Measurements from ENCODE around the gene NUDC.
"Not testable (repeated sequence)": the region's sequence is repeated elsewhere in the genome, so short reads cannot be mapped to it uniquely, and the experiment has no call there.

The NUDC gene

GRCh38 chr1:26936823-26937222 lies 15.3 kb downstream of the NUDC start:
- no peak overlapping the region for H3K4me3 Mint-ChIP-seq
- H3K36me3 Mint-ChIP-seq, result peaks cover 94% of the 10 kb centered on the region
- ATAC-seq (no peak), DNase-seq (ENCODE audit: low spot score in 2 of 2) (no peak)
- no peak overlapping the region for H3K27ac Mint-ChIP-seq
- no peaks in the 10 kb centered on the region for H3K4me1 Mint-ChIP-seq
- no peaks in the 10 kb centered on the region for H3K9me3 Mint-ChIP-seq

GRCh38 chr1:26938004-26938658 lies 16.6 kb downstream of the NUDC start:
- Mint-ChIP-seq H3K27ac (peak overlapping the region; percentile 79), H3K4me3 (no peak overlapping the region), H3K36me3 (peaks cover 94% of the 10 kb centered on the region), H3K4me1 (no peaks in the 10 kb centered on the region), H3K9me3 (no peaks in the 10 kb centered on the region)
- DNase-seq (ENCODE audit: low spot score in 2 of 2) (no peak), ATAC-seq (no peak)

- H3K27ac Mint-ChIP-seq, result peak overlapping the region; percentile 79
- no peak overlapping the region for H3K4me3 Mint-ChIP-seq
- ATAC-seq, result no peak
- no peaks in the 10 kb centered on the region for H3K9me3 Mint-ChIP-seq
- DNase-seq (ENCODE audit: low spot score in 2 of 2), result no peak
- peaks cover 94% of the 10 kb centered on the region for H3K36me3 Mint-ChIP-seq
- no peaks in the 10 kb centered on the region for H3K4me1 Mint-ChIP-seq
Measured at GRCh38 chr1:26938659-26939025, 17.1 kb downstream of the NUDC start.

- ATAC-seq (no peak), DNase-seq (ENCODE audit: low spot score in 2 of 2) (no peak)
- Mint-ChIP-seq H3K4me3 (no peak overlapping the region), H3K27ac (no peak overlapping the region), H3K9me3 (no peaks in the 10 kb centered on the region), H3K36me3 (peaks cover 96% of the 10 kb centered on the region), H3K4me1 (no peaks in the 10 kb centered on the region)
Measured at GRCh38 chr1:26941311-26941710, 19.8 kb downstream of the NUDC start.

- Mint-ChIP-seq H3K36me3 (peaks cover 97% of the 10 kb centered on the region), H3K4me3 (no peak overlapping the region), H3K4me1 (no peaks in the 10 kb centered on the region), H3K27ac (peak overlapping the region; percentile 89), H3K9me3 (no peaks in the 10 kb centered on the region)
- DNase-seq (ENCODE audit: low spot score in 2 of 2) (no peak), ATAC-seq (no peak)
Measured at GRCh38 chr1:26942656-26943055, 21.1 kb downstream of the NUDC start.

GRCh38 chr1:26945138-26945537 lies 23.6 kb downstream of the NUDC start:
- Mint-ChIP-seq H3K9me3 (no peaks in the 10 kb centered on the region), H3K36me3 (peaks cover 84% of the 10 kb centered on the region), H3K4me3 (no peak overlapping the region), H3K27ac (peak overlapping the region; percentile 26), H3K4me1 (no peaks in the 10 kb centered on the region)
- ATAC-seq, result no peak
- DNase-seq (ENCODE audit: low spot score in 2 of 2), result no peak

- peak overlapping the region; percentile 26 for H3K27ac Mint-ChIP-seq
- no peak for ATAC-seq
- DNase-seq (ENCODE audit: low spot score in 2 of 2), result no peak
- H3K9me3 Mint-ChIP-seq, result no peaks in the 10 kb centered on the region
- H3K36me3 Mint-ChIP-seq, result peaks cover 78% of the 10 kb centered on the region
- H3K4me3 Mint-ChIP-seq, result no peak overlapping the region
- no peaks in the 10 kb centered on the region for H3K4me1 Mint-ChIP-seq
Measured at GRCh38 chr1:26945728-26946127, 24.2 kb downstream of the NUDC start.

GRCh38 chr1:26946270-26946669 lies 24.7 kb downstream of the NUDC start:
- no peaks in the 10 kb centered on the region for H3K9me3 Mint-ChIP-seq
- H3K4me1 Mint-ChIP-seq, result no peaks in the 10 kb centered on the region
- H3K36me3 Mint-ChIP-seq, result peaks cover 73% of the 10 kb centered on the region
- ATAC-seq (no peak), DNase-seq (ENCODE audit: low spot score in 2 of 2) (no peak)
- peak overlapping the region; percentile 40 for H3K27ac Mint-ChIP-seq
- no peak overlapping the region for H3K4me3 Mint-ChIP-seq

- H3K27ac Mint-ChIP-seq; DNase-seq (ENCODE audit: low spot score in 2 of 2); ATAC-seq; H3K4me1 Mint-ChIP-seq; H3K4me3 Mint-ChIP-seq; H3K9me3 Mint-ChIP-seq: not testable (repeated sequence)
- H3K36me3 Mint-ChIP-seq, result peaks cover 49% of the 10 kb centered on the region
Measured at GRCh38 chr1:26948725-26949057, 27.1 kb downstream of the NUDC start.

- Mint-ChIP-seq H3K36me3 (peaks cover 42% of the 10 kb centered on the region), H3K4me3 (no peak overlapping the region), H3K27ac (no peak overlapping the region), H3K4me1 (no peaks in the 10 kb centered on the region), H3K9me3 (no peaks in the 10 kb centered on the region)
- no peak for ATAC-seq
- no peak for DNase-seq (ENCODE audit: low spot score in 2 of 2)
Measured at GRCh38 chr1:26949266-26949925, 27.9 kb downstream of the NUDC start.

- H3K36me3 Mint-ChIP-seq, result peaks cover 37% of the 10 kb centered on the region
- no peak overlapping the region for H3K4me3 Mint-ChIP-seq
- DNase-seq (ENCODE audit: low spot score in 2 of 2) (no peak), ATAC-seq (no peak)
- no peaks in the 10 kb centered on the region for H3K9me3 Mint-ChIP-seq
- no peak overlapping the region for H3K27ac Mint-ChIP-seq
- H3K4me1 Mint-ChIP-seq, result no peaks in the 10 kb centered on the region
Measured at GRCh38 chr1:26949926-26950319, 28.4 kb downstream of the NUDC start.

GRCh38 chr1:26950602-26951001 lies 29.1 kb downstream of the NUDC start:
- Mint-ChIP-seq H3K9me3 (no peaks in the 10 kb centered on the region), H3K36me3 (peaks cover 30% of the 10 kb centered on the region), H3K4me3 (no peak overlapping the region), H3K4me1 (no peaks in the 10 kb centered on the region), H3K27ac (no peak overlapping the region)
- ATAC-seq (no peak), DNase-seq (ENCODE audit: low spot score in 2 of 2) (no peak)

GRCh38 chr1:26951216-26951615 lies 29.7 kb downstream of the NUDC start:
- no peaks in the 10 kb centered on the region for H3K4me1 Mint-ChIP-seq
- no peak overlapping the region for H3K27ac Mint-ChIP-seq
- no peak overlapping the region for H3K4me3 Mint-ChIP-seq
- DNase-seq (ENCODE audit: low spot score in 2 of 2) (no peak), ATAC-seq (no peak)
- no peaks in the 10 kb centered on the region for H3K9me3 Mint-ChIP-seq
- peaks cover 24% of the 10 kb centered on the region for H3K36me3 Mint-ChIP-seq

- H3K4me3 Mint-ChIP-seq, result no peak overlapping the region
- no peak overlapping the region for H3K27ac Mint-ChIP-seq
- ATAC-seq (no peak), DNase-seq (ENCODE audit: low spot score in 2 of 2) (no peak)
- peaks cover 16% of the 10 kb centered on the region for H3K36me3 Mint-ChIP-seq
- no peaks in the 10 kb centered on the region for H3K4me1 Mint-ChIP-seq
- H3K9me3 Mint-ChIP-seq, result no peaks in the 10 kb centered on the region
Measured at GRCh38 chr1:26951821-26952497, 30.4 kb downstream of the NUDC start.

GRCh38 chr1:26953374-26953773 lies 31.8 kb downstream of the NUDC start:
- DNase-seq (ENCODE audit: low spot score in 2 of 2), result no peak
- no peaks in the 10 kb centered on the region for H3K4me1 Mint-ChIP-seq
- H3K27ac Mint-ChIP-seq, result no peak overlapping the region
- H3K36me3 Mint-ChIP-seq, result peaks cover 6% of the 10 kb centered on the region
- H3K9me3 Mint-ChIP-seq, result no peaks in the 10 kb centered on the region
- no peak for ATAC-seq
- no peak overlapping the region for H3K4me3 Mint-ChIP-seq

- H3K27ac Mint-ChIP-seq, result no peak overlapping the region
- no peaks in the 10 kb centered on the region for H3K36me3 Mint-ChIP-seq
- H3K4me1 Mint-ChIP-seq, result peaks cover 6% of the 10 kb centered on the region
- no peak for ATAC-seq
- H3K4me3 Mint-ChIP-seq, result no peak overlapping the region
- DNase-seq (ENCODE audit: low spot score in 2 of 2), result no peak
- H3K9me3 Mint-ChIP-seq, result no peaks in the 10 kb centered on the region
Measured at GRCh38 chr1:26956321-26956720, 34.8 kb downstream of the NUDC start.
